ENCODE results near the gene FAT1. TPM values are rescaled to one million over a fixed set of nuclear protein-coding genes. Genes with fewer than 3 reads are reported as not detected.

The FAT1 gene
- polyA plus RNA-seq, 1 donor from 2014 or later, result 19.8 TPM

GRCh38 chr4:186693159-186693815 lies 30.4 kb downstream of the FAT1 start:
- Histone ChIP-seq H3K4me3 (ENCODE audit: low read length) (no peak overlapping the region), H3K27me3 (ENCODE audit: insufficient read depth, low read depth, low read length) (no peaks in the 10 kb centered on the region), H3K79me2 (replicated peaks; ENCODE audit: insufficient read depth, low read length) (peaks cover 29% of the 10 kb centered on the region), H3K27ac (ENCODE audit: low read length) (no peak overlapping the region), H3K9me2 (ENCODE audit: insufficient read depth, low read length) (no peaks in the 10 kb centered on the region), H3K4me2 (ENCODE audit: low read length) (no peak overlapping the region), H3K9me3 (ENCODE audit: low read length) (no peaks in the 10 kb centered on the region), H3F3A (ENCODE audit: insufficient read depth, low read length, poor library complexity, severe bottlenecking) (no peaks in the 10 kb centered on the region), H4K20me1 (ENCODE audit: insufficient read depth) (no peaks in the 10 kb centered on the region), H2AFZ (ENCODE audit: low read depth, low read length) (no peak overlapping the region), H3K9ac (ENCODE audit: low read length) (no peak overlapping the region), H3K36me3 (ENCODE audit: insufficient read depth, low read length) (no peaks in the 10 kb centered on the region)
- TF ChIP-seq RAD21 (conservative IDR thresholded peaks at IDR 0.05) (no peak), EZH2 (IDR thresholded peaks at IDR 0.05; ENCODE audit: borderline replicate concordance, insufficient read depth, low read length, poor library complexity, severe bottlenecking) (no peak), TAF1 (IDR thresholded peaks at IDR 0.05; ENCODE audit: low read depth) (no peak), MXI1 (conservative IDR thresholded peaks at IDR 0.05; ENCODE audit: poor library complexity, severe bottlenecking) (no peak), EP300 (conservative IDR thresholded peaks at IDR 0.05; ENCODE audit: poor library complexity, severe bottlenecking) (no peak), REST (IDR thresholded peaks at IDR 0.05; ENCODE audit: borderline replicate concordance) (no peak)

GRCh38 chr4:186691396-186691795 lies 32.3 kb downstream of the FAT1 start:
- no peak overlapping the region for H3K4me2 ChIP-seq (ENCODE audit: low read length)
- no peak overlapping the region for H2AFZ ChIP-seq (ENCODE audit: low read depth, low read length)
- H3K9ac ChIP-seq (ENCODE audit: low read length), result no peak overlapping the region
- H3F3A ChIP-seq (ENCODE audit: insufficient read depth, low read length, poor library complexity, severe bottlenecking), result no peaks in the 10 kb centered on the region
- H3K4me3 ChIP-seq (ENCODE audit: low read length), result no peak overlapping the region
- H3K9me2 ChIP-seq (ENCODE audit: insufficient read depth, low read length), result no peaks in the 10 kb centered on the region
- no peaks in the 10 kb centered on the region for H3K36me3 ChIP-seq (ENCODE audit: insufficient read depth, low read length)
- TF ChIP-seq POLR2AphosphoS5 (IDR thresholded peaks at IDR 0.05) (no peak), EP300 (conservative IDR thresholded peaks at IDR 0.05; ENCODE audit: poor library complexity, severe bottlenecking) (no peak), CTCF (IDR thresholded peaks at IDR 0.05; ENCODE audit: poor library complexity, severe bottlenecking) (no peak), MXI1 (conservative IDR thresholded peaks at IDR 0.05; ENCODE audit: poor library complexity, severe bottlenecking) (no peak), SMC3 (conservative IDR thresholded peaks at IDR 0.05; ENCODE audit: poor library complexity) (no peak), TAF1 (IDR thresholded peaks at IDR 0.05; ENCODE audit: low read depth) (no peak), RAD21 (conservative IDR thresholded peaks at IDR 0.05) (no peak), REST (IDR thresholded peaks at IDR 0.05; ENCODE audit: borderline replicate concordance) (no peak), EZH2 (IDR thresholded peaks at IDR 0.05; ENCODE audit: borderline replicate concordance, insufficient read depth, low read length, poor library complexity, severe bottlenecking) (no peak)
- peaks cover 24% of the 10 kb centered on the region for H3K79me2 ChIP-seq (replicated peaks; ENCODE audit: insufficient read depth, low read length)
- no peak overlapping the region for H3K27ac ChIP-seq (ENCODE audit: low read length)
- H3K9me3 ChIP-seq (ENCODE audit: low read length), result no peaks in the 10 kb centered on the region
- no peaks in the 10 kb centered on the region for H3K27me3 ChIP-seq (ENCODE audit: insufficient read depth, low read depth, low read length)
- H4K20me1 ChIP-seq (ENCODE audit: insufficient read depth), result no peaks in the 10 kb centered on the region

Data from neural cell (in vitro differentiated cells).